Calu3 (cell line): ENCODE results near the gene SLC4A4. TPM values are rescaled to one million over a fixed set of nuclear protein-coding genes. Genes with fewer than 3 reads are reported as not detected.

ENCODE experiments used
- BruUV-seq: library from RNA; stranded (reverse); fragments of 400-500 nt; replicated peaks from 2 replicates; lab custom pipeline; 2021; lab: Mats Ljungman, UMichigan
- CTCF ChIA-PET: fragments of 300-600 bp; sonication (Branson Sonifier 250); formaldehyde crosslinking; loops from one replicate; lab custom pipeline; 2022; ENCODE audit warnings: antibody characterized with exemption; lab: Charles Lee
- DNase-seq: peaks from one replicate; pipeline ENCODE4 v3.0.0; 2022
- H3K27ac Mint-ChIP-seq: one replicate; pipeline ENCODE4 v1.8.0; 2022; ENCODE audit warnings: mixed read lengths; ENCODE audit not compliant: unreplicated experiment
- H3K27me3 Mint-ChIP-seq: one replicate; pipeline ENCODE4 v1.8.0; 2022; ENCODE audit warnings: mixed read lengths; ENCODE audit not compliant: unreplicated experiment
- H3K36me3 Mint-ChIP-seq: one replicate; pipeline ENCODE4 v1.8.0; 2022; ENCODE audit warnings: mild to moderate bottlenecking, moderate library complexity, mixed read lengths; ENCODE audit not compliant: insufficient read depth, unreplicated experiment
- H3K4me1 Mint-ChIP-seq: one replicate; pipeline ENCODE4 v1.8.0; 2022; ENCODE audit warnings: mild to moderate bottlenecking, low read depth, mixed read lengths; ENCODE audit not compliant: unreplicated experiment
- H3K4me3 Mint-ChIP-seq: one replicate; pipeline ENCODE4 v1.8.0; 2022; ENCODE audit warnings: mild to moderate bottlenecking, low read depth, moderate library complexity, mixed read lengths; ENCODE audit not compliant: unreplicated experiment
- H3K9me3 Mint-ChIP-seq: one replicate; pipeline ENCODE4 v1.8.0; 2022; ENCODE audit warnings: low read depth, mixed read lengths; ENCODE audit not compliant: unreplicated experiment
- CTCF ChIP-seq: fragments of 200-600 bp; IDR thresholded peaks from one replicate; pipeline ENCODE4 v1.8.0; 2022; ENCODE audit warnings: antibody characterized with exemption; ENCODE audit not compliant: unreplicated experiment
- intact Hi-C: fragments of 100-400 bp; cut with micrococcal nuclease; formaldehyde crosslinking; loops from one replicate; pipeline ENCODE4 v1.10.0; 2022; ENCODE audit not compliant: unreplicated experiment
- total RNA-seq: library from RNA; stranded (reverse); gene quantifications from 2 replicates; pipeline ENCODE4 v1.2.3, GENCODE V29; 2022

Gene SLC4A4
- total RNA-seq, 1 experiment from 2014 or later: 14.6 TPM

- no TSS peak for BruUV-seq
- H3K4me1 Mint-ChIP-seq: no peaks in the 10 kb centered on the region
- no peak for DNase-seq
- no peaks in the 10 kb centered on the region for H3K36me3 Mint-ChIP-seq
- TF ChIP-seq CTCF: no peak
- CTCF ChIA-PET: no interaction called here
- intact Hi-C loops: no loop called here
- no peaks in the 10 kb centered on the region for H3K27me3 Mint-ChIP-seq
- no peak overlapping the region for H3K4me3 Mint-ChIP-seq
- no peaks in the 10 kb centered on the region for H3K9me3 Mint-ChIP-seq
- no peak overlapping the region for H3K27ac Mint-ChIP-seq
Measured at GRCh38 chr4:71498002-71498401, 159.2 kb downstream of the SLC4A4 start.

GRCh38 chr4:71498625-71499024 is 159.8 kb downstream of the SLC4A4 start:
- Mint-ChIP-seq H3K4me3 (no peak overlapping the region), H3K27me3 (no peaks in the 10 kb centered on the region), H3K27ac (no peak overlapping the region), H3K9me3 (no peaks in the 10 kb centered on the region), H3K36me3 (no peaks in the 10 kb centered on the region), H3K4me1 (no peaks in the 10 kb centered on the region)
- DNase-seq: no peak
- intact Hi-C loops: no loop called here
- TF ChIP-seq CTCF: no peak
- CTCF ChIA-PET: no interaction called here
- BruUV-seq: no TSS peak

DNA sequence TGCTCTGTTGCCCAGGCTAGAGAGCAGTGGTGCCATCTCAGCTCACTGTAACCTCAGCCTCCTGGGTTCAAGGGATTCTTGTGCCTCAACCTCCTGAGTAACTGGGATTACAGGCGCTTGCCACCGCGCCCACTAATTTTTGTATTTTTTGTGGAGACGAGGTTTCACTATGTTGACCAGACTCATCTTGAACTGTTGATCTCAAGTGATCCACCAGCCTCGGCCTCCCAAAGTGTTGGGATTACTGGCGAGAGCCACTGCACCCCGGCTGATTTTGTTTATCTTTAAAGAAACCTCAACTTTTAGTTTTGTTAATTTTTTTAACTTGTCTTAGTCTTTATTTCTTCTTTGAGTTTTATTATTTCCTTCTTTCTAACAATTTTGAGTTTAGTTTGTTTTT is 163.2 kb downstream of the SLC4A4 start:
- H3K36me3 Mint-ChIP-seq: no peaks in the 10 kb centered on the region
- H3K9me3 Mint-ChIP-seq: no peaks in the 10 kb centered on the region
- no TSS peak for BruUV-seq
- no peak overlapping the region for H3K4me3 Mint-ChIP-seq
- intact Hi-C loops: no loop called here
- H3K27me3 Mint-ChIP-seq: no peaks in the 10 kb centered on the region
- no peaks in the 10 kb centered on the region for H3K4me1 Mint-ChIP-seq
- no peak overlapping the region for H3K27ac Mint-ChIP-seq
- TF ChIP-seq CTCF: no peak
- CTCF ChIA-PET: no interaction called here
- DNase-seq: no peak

DNA sequence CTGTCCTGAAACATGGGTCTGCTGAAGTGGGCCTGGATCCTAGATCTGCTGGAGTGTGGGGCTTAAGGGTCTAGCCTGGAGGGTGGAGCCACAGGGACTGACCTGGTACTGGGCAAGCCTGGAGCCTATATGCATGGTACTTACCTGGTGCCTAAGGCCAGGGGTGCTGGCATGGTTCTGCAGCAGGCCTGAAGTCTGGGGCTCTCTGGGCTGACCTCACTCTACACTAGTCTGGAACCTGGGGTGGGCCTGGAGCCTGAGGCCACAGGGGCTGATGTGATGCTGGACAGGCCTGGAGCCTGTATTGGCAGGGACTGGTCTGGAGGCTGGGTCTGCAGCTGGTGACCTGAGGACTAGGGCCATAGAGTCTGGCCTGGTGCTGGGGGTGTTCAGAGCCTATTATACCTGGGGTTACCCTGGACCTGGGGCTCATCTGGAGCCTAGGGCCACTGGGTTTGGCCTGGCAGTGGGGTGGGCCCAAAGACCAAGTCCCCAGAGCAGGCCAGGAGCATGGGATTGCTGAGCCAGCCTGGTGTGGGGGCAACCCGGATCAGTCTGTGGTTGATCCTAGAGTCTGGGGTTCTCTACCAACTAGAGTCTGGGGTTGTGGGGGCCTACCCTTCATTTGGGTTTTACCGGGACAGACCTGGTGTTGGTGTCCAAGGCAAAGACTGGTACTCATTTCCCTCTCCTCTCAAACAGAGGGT is 179.6 kb downstream of the SLC4A4 start:
- no peaks in the 10 kb centered on the region for H3K27me3 Mint-ChIP-seq
- no peak overlapping the region for H3K27ac Mint-ChIP-seq
- no peak overlapping the region for H3K4me3 Mint-ChIP-seq
- CTCF ChIA-PET: no interaction called here
- peaks cover 6% of the 10 kb centered on the region for H3K4me1 Mint-ChIP-seq
- BruUV-seq: no TSS peak
- no peaks in the 10 kb centered on the region for H3K36me3 Mint-ChIP-seq
- H3K9me3 Mint-ChIP-seq: peaks cover 2% of the 10 kb centered on the region
- no peak for TF ChIP-seq CTCF
- DNase-seq: no peak
- intact Hi-C loops: no loop called here
